GM10266 (cell line): ENCODE measurements around the gene SUSD3.

Source experiments
- DNase-seq: peaks from one replicate; pipeline ENCODE4 v3.0.0; 2012; ENCODE audit errors: extremely low spot score
- CTCF ChIP-seq: IDR thresholded peaks from 2 replicates; pipeline ENCODE4 v1.5.1; 2012; ENCODE audit warnings: mild to moderate bottlenecking, low read depth; ENCODE audit not compliant: control insufficient read depth, insufficient read depth; ENCODE audit errors: missing control alignments

SUSD3 gene

GRCh38 chr9:93110311-93110855 lies 51.9 kb downstream of the SUSD3 start:
- DNase-seq: no peak
- no peak for TF ChIP-seq CTCF

DNA sequence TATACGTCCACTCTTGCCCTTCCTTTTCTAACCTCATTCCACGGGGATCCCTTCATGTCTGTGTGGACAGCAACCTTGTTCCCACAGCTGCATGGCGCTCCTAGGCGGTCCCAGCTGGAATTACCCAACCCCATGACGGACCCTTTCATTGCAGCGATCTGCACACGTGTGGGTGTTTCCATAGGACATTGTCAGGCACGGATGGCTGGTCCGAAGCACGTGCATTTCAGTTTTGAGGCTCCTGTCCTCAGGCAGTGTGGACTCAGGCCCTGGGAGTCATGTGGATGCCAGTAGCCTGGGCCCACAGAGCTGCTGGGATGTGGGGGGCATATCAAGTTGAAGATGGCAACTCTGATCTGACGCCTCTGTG lies 52.5 kb downstream of the SUSD3 start:
- no peak for TF ChIP-seq CTCF
- DNase-seq: no peak

- DNase-seq: no peak
- TF ChIP-seq CTCF: no peak
Measured at GRCh38 chr9:93111371-93112115, 53.0 kb downstream of the SUSD3 start.

GRCh38 chr9:93112116-93112863 lies 53.8 kb downstream of the SUSD3 start:
- no peak for DNase-seq
- no peak for TF ChIP-seq CTCF

GRCh38 chr9:93112864-93113389 lies 54.4 kb downstream of the SUSD3 start:
- TF ChIP-seq CTCF: no peak
- DNase-seq: no peak

- no peak for DNase-seq
- TF ChIP-seq CTCF: no peak
Measured at GRCh38 chr9:93114169-93114983, 55.9 kb downstream of the SUSD3 start.
